ENCODE measurements around the gene ACAD8.

- TF ChIP-seq YY1 (IDR thresholded peaks at IDR 0.05; ENCODE audit: low read depth, low read length) (no peak), CTCF (IDR thresholded peaks at IDR 0.05; ENCODE audit: control extremely low read depth in 1 of 3, insufficient read depth in 1 of 3, low read depth in 1 of 3, low read length in 3 of 3) (no peak)
These were observed 11.8 kb downstream of the ACAD8 start for GRCh38 chr11:134264966-134265764.

All from H1 (cell line).